GM12891 (cell line): ENCODE data around the gene MUC6.

Experiments
- PAX5 ChIP-seq: IDR thresholded peaks from 2 replicates; pipeline ENCODE4 v1.6.1; 2011; ENCODE audit warnings: low read length, moderate library complexity, mild to moderate bottlenecking; ENCODE audit not compliant: insufficient read depth, severe bottlenecking
- POLR2A ChIP-seq: IDR thresholded peaks from 2 replicates; pipeline ENCODE4 v1.6.1; 2011; ENCODE audit warnings: low read depth, low read length, control low read depth
- POLR2AphosphoS5 ChIP-seq: IDR thresholded peaks from 2 replicates; pipeline ENCODE4 v1.6.1; 2011; ENCODE audit warnings: low read depth, low read length, control low read depth
- POU2F2 ChIP-seq: IDR thresholded peaks from 2 replicates; pipeline ENCODE4 v1.6.1; 2011; ENCODE audit warnings: low read depth, mild to moderate bottlenecking, control low read depth, low read length, moderate library complexity
- SPI1 ChIP-seq: IDR thresholded peaks from 2 replicates; pipeline ENCODE4 v1.6.1; 2011; ENCODE audit warnings: low read depth, low read length, control low read depth
- TAF1 ChIP-seq: IDR thresholded peaks from 2 replicates; pipeline ENCODE4 v1.6.1; 2011; ENCODE audit warnings: low read depth, low read length, control low read depth

DNA sequence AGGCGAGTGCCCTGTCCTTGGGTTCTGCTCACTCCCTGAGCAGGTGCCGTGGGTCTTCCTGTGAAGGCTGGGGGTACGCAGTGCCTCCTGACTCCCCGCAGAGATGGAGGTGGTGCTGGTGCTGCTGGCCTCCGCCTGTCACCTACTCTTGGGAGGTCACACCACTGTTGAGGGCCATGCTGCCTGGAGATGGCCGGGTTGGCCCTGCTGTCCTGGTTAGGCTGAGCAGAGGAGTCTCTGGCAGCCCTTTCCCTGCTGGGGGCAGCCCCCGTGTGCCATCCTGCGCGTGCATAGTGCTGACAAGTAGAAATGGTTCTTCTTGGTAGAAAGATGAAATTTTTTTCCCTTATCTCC, 49.6 kb downstream of the MUC6 start:
- TF ChIP-seq POLR2A (no peak), SPI1 (no peak), TAF1 (no peak), POLR2AphosphoS5 (no peak), POU2F2 (no peak), PAX5 (no peak)
